ENCODE data around the gene FOXO3.

The FOXO3 gene

GRCh38 chr6:108581932-108582475, 21.3 kb downstream of the FOXO3 start:
- POLR2A ChIA-PET = no interaction called here
- no peak overlapping the region; the same call in 1 of the 2 replicates for H3K4me3 ChIP-seq (ENCODE audit: low read depth, low read length)
- CTCF ChIA-PET = no interaction called here
- no peak for TF ChIP-seq CTCF (IDR thresholded peaks at IDR 0.05; ENCODE audit: insufficient read depth, low read length, missing control alignments)
- no peak for DNase-seq (ENCODE audit: low read depth, low spot score)

GRCh38 chr6:108582618-108583017, 21.9 kb downstream of the FOXO3 start:
- ChIA-PET POLR2A (no interaction called here), CTCF (no interaction called here)
- no peak for TF ChIP-seq CTCF (IDR thresholded peaks at IDR 0.05; ENCODE audit: insufficient read depth, low read length, missing control alignments)
- H3K4me3 ChIP-seq (ENCODE audit: low read depth, low read length) = no peak overlapping the region
- no peak for DNase-seq (ENCODE audit: low read depth, low spot score)

- ChIA-PET CTCF (no interaction called here), POLR2A (no interaction called here)
- H3K4me3 ChIP-seq (ENCODE audit: low read depth, low read length) = no peak overlapping the region
- no peak for TF ChIP-seq CTCF (IDR thresholded peaks at IDR 0.05; ENCODE audit: insufficient read depth, low read length, missing control alignments)
- no peak for DNase-seq (ENCODE audit: low read depth, low spot score)
These were observed 23.6 kb downstream of the FOXO3 start for GRCh38 chr6:108584323-108584722.

GRCh38 chr6:108585359-108585758, 24.6 kb downstream of the FOXO3 start:
- ChIA-PET CTCF (no interaction called here), POLR2A (no interaction called here)
- no peak overlapping the region for H3K4me3 ChIP-seq (ENCODE audit: low read depth, low read length)
- TF ChIP-seq CTCF (IDR thresholded peaks at IDR 0.05; ENCODE audit: insufficient read depth, low read length, missing control alignments) = no peak
- no peak for DNase-seq (ENCODE audit: low read depth, low spot score)

GRCh38 chr6:108585921-108586536, 25.3 kb downstream of the FOXO3 start:
- no peak for TF ChIP-seq CTCF (IDR thresholded peaks at IDR 0.05; ENCODE audit: insufficient read depth, low read length, missing control alignments)
- ChIA-PET POLR2A (no interaction called here), CTCF (no interaction called here)
- DNase-seq (ENCODE audit: low read depth, low spot score) = no peak
- H3K4me3 ChIP-seq (ENCODE audit: low read depth, low read length) = no peak overlapping the region

GRCh38 chr6:108587258-108588059, 26.7 kb downstream of the FOXO3 start:
- CTCF ChIA-PET = interaction anchor here (1.0 to 1.1 kb wide), 2 partner anchors 19 to 248 kb away, joined by 3 to 5 read pairs; no protein-coding TSS in a partner anchor
- no peak for TF ChIP-seq CTCF (IDR thresholded peaks at IDR 0.05; ENCODE audit: insufficient read depth, low read length, missing control alignments)
- DNase-seq (ENCODE audit: low read depth, low spot score) = no peak
- H3K4me3 ChIP-seq (ENCODE audit: low read depth, low read length) = no peak overlapping the region
- POLR2A ChIA-PET = interaction anchor here (1.3 to 2.5 kb wide), 2 partner anchors 27 to 34 kb away, joined by 4 to 14 read pairs; partner anchors contain the start of gene FOXO3
